ENCODE data around the gene NRGN.
A peak's percentile ranks its signal among the peaks of the same experiment; 100 is the strongest.

NRGN gene

GRCh38 chr11:124740277-124740882 lies 638 bp downstream of the NRGN start:
- DNase-seq (ENCODE audit: low read depth) = no peak

GRCh38 chr11:124742555-124742954 lies 2.8 kb downstream of the NRGN start:
- no peak for DNase-seq (ENCODE audit: low read depth)

- no peak for DNase-seq (ENCODE audit: low read depth)
Measured at GRCh38 chr11:124743050-124743449, 3.3 kb downstream of the NRGN start.

GRCh38 chr11:124745270-124745834 lies 5.6 kb downstream of the NRGN start:
- DNase-seq (ENCODE audit: low read depth) = no peak

GRCh38 chr11:124745835-124746620 lies 6.3 kb downstream of the NRGN start:
- DNase-seq (ENCODE audit: low read depth) = no peak

- DNase-seq (ENCODE audit: low read depth) = peak; percentile 64
Measured at GRCh38 chr11:124746621-124747243, 7.0 kb downstream of the NRGN start.

- no peak for DNase-seq (ENCODE audit: low read depth)
Measured at GRCh38 chr11:124747406-124748099, 7.8 kb downstream of the NRGN start.

- DNase-seq (ENCODE audit: low read depth) = no peak
Measured at GRCh38 chr11:124748100-124748418, 8.3 kb downstream of the NRGN start.

GRCh38 chr11:124748481-124749343 lies 9.0 kb downstream of the NRGN start:
- DNase-seq (ENCODE audit: low read depth) = no peak

- DNase-seq (ENCODE audit: low read depth) = no peak
Measured at GRCh38 chr11:124749912-124750311, 10.2 kb downstream of the NRGN start.

GRCh38 chr11:124751391-124751740 lies 11.6 kb downstream of the NRGN start:
- DNase-seq (ENCODE audit: low read depth) = no peak

GRCh38 chr11:124751741-124752470 lies 12.2 kb downstream of the NRGN start, which contains the start of gene VSIG2:
TSS of gene VSIG2 (minus strand) at chr11:124752255. CDS start at chr11:124752137, 118 bp downstream.
- no peak for DNase-seq (ENCODE audit: low read depth)

GRCh38 chr11:124752471-124753102 lies 12.8 kb downstream of the NRGN start:
- no peak for DNase-seq (ENCODE audit: low read depth)

- no peak for DNase-seq (ENCODE audit: low read depth)
Measured at GRCh38 chr11:124753205-124753604, 13.5 kb downstream of the NRGN start.

GRCh38 chr11:124753624-124754023 lies 13.9 kb downstream of the NRGN start:
- DNase-seq (ENCODE audit: low read depth) = no peak

GRCh38 chr11:124754309-124754708 lies 14.6 kb downstream of the NRGN start:
- DNase-seq (ENCODE audit: low read depth) = no peak

GRCh38 chr11:124754710-124755109 lies 15.0 kb downstream of the NRGN start:
- no peak for DNase-seq (ENCODE audit: low read depth)

- no peak for DNase-seq (ENCODE audit: low read depth)
Measured at GRCh38 chr11:124756033-124756752, 16.5 kb downstream of the NRGN start.

GRCh38 chr11:124756753-124757227 lies 17.0 kb downstream of the NRGN start:
- DNase-seq (ENCODE audit: low read depth) = no peak

Data from amniotic epithelial cell (primary cell).